ENCODE results near the gene MIB1. TPM values are rescaled to one million over a fixed set of nuclear protein-coding genes. Genes with fewer than 3 reads are reported as not detected.
"Not testable (repeated sequence)": the region's sequence is repeated elsewhere in the genome, so short reads cannot be mapped to it uniquely, and the experiment has no call there.

The MIB1 gene
- 53.0 and 65.4 TPM in 2 replicates for total RNA-seq (2014; rRNA removed; shearing (Covaris generic))

- Histone ChIP-seq H3K27me3 (replicated peaks) (no peaks in the 10 kb centered on the region), H3K9me3 (replicated peaks) (no peaks in the 10 kb centered on the region), H3K27ac (peak within 1 kb of the TSS; percentile 84), H3K4me1 (replicated peaks) (peaks cover 5% of the 10 kb centered on the region), H3K36me3 (peaks cover 11% of the 10 kb centered on the region), H3K4me3 (peak within 1 kb of the TSS; percentile 77)
- DNase-seq (ENCODE audit: low read depth in 1 of 2, low spot score in 2 of 2), result peak; percentile 98 to 99
Measured at GRCh38 chr18:21740538-21741311, at the start of gene MIB1. Gene MIB1 (plus strand): TSS chr18:21740792. CDS start chr18:21741584, 792 bp downstream.

DNA sequence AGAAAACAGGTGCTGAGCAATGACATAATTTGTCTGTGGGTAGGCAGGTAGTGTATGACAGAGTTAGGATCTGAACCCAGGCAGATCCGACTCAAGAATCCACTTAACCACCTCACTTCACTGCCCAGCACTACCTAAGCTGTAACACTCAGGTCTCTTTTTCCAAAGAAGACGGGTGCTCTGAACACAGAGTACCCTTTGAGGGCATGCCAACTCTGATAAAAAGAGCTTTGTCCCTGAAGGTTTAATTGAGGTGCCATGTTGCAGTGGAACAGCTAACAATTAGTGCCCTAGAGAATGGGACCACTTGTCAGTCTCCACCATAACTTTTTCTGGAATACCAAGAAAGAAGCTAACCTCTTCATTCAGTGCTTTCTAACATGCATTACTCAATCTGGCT lies 47.3 kb upstream of the MIB1 start:
- 0 out of 2 replicates have a peak, but pooled peaks cover 4% of the 10 kb centered on the region for H3K9me3 ChIP-seq (replicated peaks)
- H3K36me3 ChIP-seq, result peaks cover 52% of the 10 kb centered on the region
- H3K27ac ChIP-seq, result no peak overlapping the region
- no peaks in the 10 kb centered on the region for H3K4me1 ChIP-seq (replicated peaks)
- DNase-seq (ENCODE audit: low read depth in 1 of 2, low spot score in 2 of 2), result no peak
- H3K27me3 ChIP-seq (replicated peaks), result no peaks in the 10 kb centered on the region
- H3K4me3 ChIP-seq, result no peak overlapping the region

- no peak overlapping the region for H3K27ac ChIP-seq
Measured at GRCh38 chr18:21700528-21701075, 40.0 kb upstream of the MIB1 start.

GRCh38 chr18:21701621-21702020 lies 39.0 kb upstream of the MIB1 start:
- Histone ChIP-seq H3K9me3 (replicated peaks) (no peaks in the 10 kb centered on the region), H3K36me3 (peaks cover 54% of the 10 kb centered on the region), H3K4me3 (no peak overlapping the region), H3K4me1 (replicated peaks) (peaks cover 7% of the 10 kb centered on the region), H3K27ac (no peak overlapping the region), H3K27me3 (replicated peaks) (no peaks in the 10 kb centered on the region)
- DNase-seq (ENCODE audit: low read depth in 1 of 2, low spot score in 2 of 2), result no peak

More at GRCh38 chr18:21700528-21701075, 40.0 kb upstream of the MIB1 start:
- H3K27me3 ChIP-seq (replicated peaks), result no peaks in the 10 kb centered on the region
- no peaks in the 10 kb centered on the region for H3K9me3 ChIP-seq (replicated peaks)
- H3K4me3 ChIP-seq, result no peak overlapping the region
- peaks cover 56% of the 10 kb centered on the region for H3K36me3 ChIP-seq
- DNase-seq (ENCODE audit: low read depth in 1 of 2, low spot score in 2 of 2), result no peak
- H3K4me1 ChIP-seq (replicated peaks), result peaks cover 7% of the 10 kb centered on the region

DNA sequence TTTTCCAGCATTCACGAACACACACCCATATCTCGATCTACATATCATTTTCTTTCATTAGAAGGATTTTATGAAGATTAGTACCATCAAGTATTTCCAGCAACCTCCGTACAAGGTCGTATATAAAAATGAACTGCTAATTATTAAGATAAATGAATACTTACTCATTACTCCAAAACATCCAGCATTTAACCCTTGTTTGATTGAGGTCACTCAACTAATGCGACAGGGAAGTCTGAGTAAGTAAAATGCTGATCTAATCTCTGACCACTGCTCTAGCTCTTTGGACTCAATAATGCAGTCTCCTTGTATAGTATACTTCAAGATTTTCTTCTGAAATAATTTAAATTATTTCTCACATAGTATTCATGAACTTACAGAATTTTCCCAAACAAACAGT lies 38.0 kb upstream of the MIB1 start:
- Histone ChIP-seq H3K27ac (no peak overlapping the region), H3K27me3 (replicated peaks) (no peaks in the 10 kb centered on the region), H3K4me3 (no peak overlapping the region), H3K36me3 (peaks cover 52% of the 10 kb centered on the region), H3K9me3 (replicated peaks) (no peaks in the 10 kb centered on the region), H3K4me1 (replicated peaks) (peaks cover 7% of the 10 kb centered on the region)
- no peak for DNase-seq (ENCODE audit: low read depth in 1 of 2, low spot score in 2 of 2)

DNA sequence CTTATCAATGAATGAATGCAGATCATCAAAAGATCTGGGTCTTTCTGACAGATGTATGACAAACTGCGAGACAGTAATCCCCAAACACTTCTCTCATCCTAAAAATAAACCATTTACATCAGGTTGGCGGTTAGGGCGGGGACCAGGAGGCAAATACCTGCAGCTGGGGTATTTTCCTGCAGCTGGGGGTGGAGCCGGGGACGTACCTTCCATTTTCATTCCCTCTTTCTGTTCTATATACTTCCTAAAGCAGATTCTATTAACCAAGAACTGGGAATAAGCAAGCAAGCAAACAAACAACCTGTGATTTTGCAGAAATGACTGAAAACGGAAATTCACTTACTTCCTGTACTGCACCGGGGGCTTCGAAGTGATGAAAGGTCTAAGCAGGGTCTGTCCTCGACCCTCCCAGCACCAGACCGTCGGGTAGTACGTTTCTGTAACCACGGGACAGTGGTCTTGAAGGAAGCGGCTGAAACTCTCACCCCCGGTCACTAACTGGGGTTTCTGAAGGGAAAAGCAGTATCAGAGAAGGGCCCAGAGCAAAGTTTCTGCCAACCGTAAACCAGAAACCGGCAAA lies 37.3 kb upstream of the MIB1 start:
- peak overlapping the region; percentile 79 for H3K4me3 ChIP-seq
- H3K27ac ChIP-seq, result peak overlapping the region; percentile 52
- no peaks in the 10 kb centered on the region for H3K9me3 ChIP-seq (replicated peaks)
- DNase-seq (ENCODE audit: low read depth in 1 of 2, low spot score in 2 of 2), result no peak
- peaks cover 7% of the 10 kb centered on the region for H3K4me1 ChIP-seq (replicated peaks)
- no peaks in the 10 kb centered on the region for H3K27me3 ChIP-seq (replicated peaks)
- H3K36me3 ChIP-seq, result peaks cover 48% of the 10 kb centered on the region

- H3K4me3 ChIP-seq, result peak within 1 kb of the TSS; percentile 79
- peaks cover 37% of the 10 kb centered on the region for H3K36me3 ChIP-seq
- H3K9me3 ChIP-seq (replicated peaks), result no peaks in the 10 kb centered on the region
- H3K27ac ChIP-seq, result peak within 1 kb of the TSS; percentile 52
- peaks cover 7% of the 10 kb centered on the region for H3K4me1 ChIP-seq (replicated peaks)
- H3K27me3 ChIP-seq (replicated peaks), result no peaks in the 10 kb centered on the region
- DNase-seq (ENCODE audit: low read depth in 1 of 2, low spot score in 2 of 2), result peak; percentile 88 to 93
Measured at GRCh38 chr18:21704603-21705364, 35.8 kb upstream of the MIB1 start, which contains the start of gene ABHD3. Gene ABHD3 (minus strand): TSS chr18:21704774. CDS start chr18:21704665, 109 bp downstream.

DNA sequence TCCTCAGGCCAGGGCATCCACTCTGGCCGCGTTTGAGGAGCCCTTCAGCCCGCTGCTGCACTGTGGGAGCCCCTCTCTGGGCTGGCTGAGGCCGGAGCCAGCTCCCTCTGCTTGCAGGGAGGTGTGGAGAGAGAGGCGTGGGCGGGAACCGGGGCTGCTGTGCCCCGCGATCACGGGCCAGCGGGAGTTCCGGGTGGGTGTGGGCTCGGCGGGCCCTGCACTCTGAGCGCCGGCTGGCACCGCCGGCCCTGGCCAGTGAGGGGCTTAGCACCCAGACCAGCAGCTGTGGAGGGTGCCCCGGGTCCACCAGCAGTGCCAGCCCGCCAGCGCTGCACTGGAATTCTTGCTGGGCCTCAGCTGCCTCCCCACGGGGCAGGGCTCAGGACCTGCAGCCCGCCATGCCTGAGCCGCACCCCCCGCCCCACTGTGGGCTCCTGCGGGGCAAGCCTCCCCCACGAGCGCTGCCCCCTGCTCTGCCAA lies 34.2 kb upstream of the MIB1 start:
- H3K27ac ChIP-seq, result no peak overlapping the region
- peaks cover 24% of the 10 kb centered on the region for H3K36me3 ChIP-seq
- peaks cover 7% of the 10 kb centered on the region for H3K4me1 ChIP-seq (replicated peaks)
- no peak for DNase-seq (ENCODE audit: low read depth in 1 of 2, low spot score in 2 of 2)
- no peaks in the 10 kb centered on the region for H3K9me3 ChIP-seq (replicated peaks)
- H3K4me3 ChIP-seq, result no peak overlapping the region
- H3K27me3 ChIP-seq (replicated peaks), result no peaks in the 10 kb centered on the region

DNA sequence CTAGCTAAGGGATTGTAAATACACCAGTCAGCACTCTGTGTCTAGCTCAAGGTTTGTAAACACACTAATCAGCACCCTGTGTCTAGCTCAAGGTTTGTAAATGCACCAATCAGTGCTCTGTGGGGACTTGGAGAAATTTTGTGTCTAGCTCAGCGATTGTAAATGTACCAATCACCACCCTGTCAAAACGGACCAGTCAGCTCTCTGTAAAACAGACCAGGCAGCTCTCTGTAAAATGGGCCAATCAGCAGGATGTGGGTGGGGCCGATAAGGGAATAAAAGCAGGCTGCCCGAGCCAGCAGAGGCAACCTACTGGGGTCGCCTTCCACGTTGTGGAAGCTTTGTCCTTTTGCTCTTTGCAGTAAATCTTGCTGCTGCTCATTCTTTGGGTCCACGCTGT lies 33.5 kb upstream of the MIB1 start:
- H3K27me3 ChIP-seq (replicated peaks); H3K4me1 ChIP-seq (replicated peaks); DNase-seq (ENCODE audit: low read depth in 1 of 2, low spot score in 2 of 2); H3K4me3 ChIP-seq; H3K9me3 ChIP-seq (replicated peaks); H3K27ac ChIP-seq: not testable (repeated sequence)
- H3K36me3 ChIP-seq, result peaks cover 17% of the 10 kb centered on the region

GRCh38 chr18:21714474-21714873 lies 26.1 kb upstream of the MIB1 start:
- no peaks in the 10 kb centered on the region for H3K36me3 ChIP-seq
- no peaks in the 10 kb centered on the region for H3K4me1 ChIP-seq (replicated peaks)
- H3K9me3 ChIP-seq (replicated peaks), result no peaks in the 10 kb centered on the region
- no peaks in the 10 kb centered on the region for H3K27me3 ChIP-seq (replicated peaks)
- no peak for DNase-seq (ENCODE audit: low read depth in 1 of 2, low spot score in 2 of 2)
- H3K4me3 ChIP-seq, result no peak overlapping the region
- H3K27ac ChIP-seq, result no peak overlapping the region

GRCh38 chr18:21722687-21723086 lies 17.9 kb upstream of the MIB1 start:
- Histone ChIP-seq H3K9me3 (replicated peaks) (no peaks in the 10 kb centered on the region), H3K27ac (no peak overlapping the region), H3K27me3 (replicated peaks) (no peaks in the 10 kb centered on the region), H3K4me1 (replicated peaks) (no peaks in the 10 kb centered on the region), H3K4me3 (no peak overlapping the region), H3K36me3 (no peaks in the 10 kb centered on the region)
- no peak for DNase-seq (ENCODE audit: low read depth in 1 of 2, low spot score in 2 of 2)

- Histone ChIP-seq H3K9me3 (replicated peaks) (no peaks in the 10 kb centered on the region), H3K36me3 (no peaks in the 10 kb centered on the region), H3K27me3 (replicated peaks) (no peaks in the 10 kb centered on the region), H3K4me3 (no peak overlapping the region), H3K4me1 (replicated peaks) (no peaks in the 10 kb centered on the region), H3K27ac (no peak overlapping the region)
- DNase-seq (ENCODE audit: low read depth in 1 of 2, low spot score in 2 of 2), result no peak
Measured at GRCh38 chr18:21725201-21725600, 15.4 kb upstream of the MIB1 start.

DNA sequence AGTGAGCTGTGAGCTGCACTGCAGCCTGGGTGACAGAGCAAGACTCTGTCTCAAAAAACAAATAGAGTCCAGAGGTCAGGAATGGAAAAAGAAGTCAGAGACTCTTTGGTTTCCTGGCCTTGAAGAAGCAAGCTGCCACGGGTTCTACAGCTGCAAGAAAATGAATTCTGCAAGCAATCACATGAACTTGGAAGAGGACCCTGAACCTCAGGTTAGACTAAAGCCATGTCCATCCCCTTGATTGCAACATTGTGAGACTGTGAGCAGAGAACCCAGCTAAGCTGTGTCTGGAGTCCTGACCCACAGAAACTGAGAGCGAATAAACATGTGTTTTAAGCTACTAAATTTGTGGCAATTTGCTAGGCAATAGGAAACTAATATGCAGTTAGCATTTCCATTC lies 12.9 kb upstream of the MIB1 start:
- Histone ChIP-seq H3K27ac (no peak overlapping the region), H3K9me3 (replicated peaks) (no peaks in the 10 kb centered on the region), H3K4me1 (replicated peaks) (no peaks in the 10 kb centered on the region), H3K36me3 (no peaks in the 10 kb centered on the region), H3K27me3 (replicated peaks) (no peaks in the 10 kb centered on the region), H3K4me3 (no peak overlapping the region)
- DNase-seq (ENCODE audit: low read depth in 1 of 2, low spot score in 2 of 2), result no peak

All from SJSA1 (cell line).